Heart left ventricle (tissue), 13 donors: Measurements from ENCODE around the gene RPS27.

Experiments used
- CTCF ChIP-seq, 12 donors: fragments of 200-600 bp; sonication (generic) in 4 of 12; IDR thresholded peaks; one replicate each; pipeline versions ENCODE4 v1.5.0 to v1.8.0; 2018 to 2022; ENCODE audit warnings: antibody characterized with exemption in 12 of 12, mild to moderate bottlenecking in 5 of 12
- POLR2A ChIP-seq, 2 donors: fragments of 450-650 bp; IDR thresholded peaks; one replicate each; pipeline ENCODE4 v1.6.1; 2017; ENCODE audit warnings: antibody characterized with exemption in 2 of 2, mild to moderate bottlenecking in 2 of 2, moderate library complexity in 2 of 2
- donor health status: ischemic (EF 13 %, LVEDD 7.1; RV severe dilation, severe dysfunction).
- donor health status: DM: no; HTN: yes; CAD: no.
- donor health status: DM: no; HTN: no; CAD: no.
- donor health status: ischemic (EF 25% LVEDD 6.9; RV normal size, moderate dysfunction).
- donor health status: ischemic (EF 25% LVEDD 5.7; RV mildly dilated, moderate dysfunction).
- donor health status: ischemic (EF 35%, LVEDD 5.7; RV mildly dilated, moderate dysfunction).
- donor health status: nonischemic (EF 11% LVEDD 7.7; RV severe dilation, severe dysfunction).
- donor health status: DM: yes; HTN: yes; CAD: no.
- donor health status: PGD.
- donor health status: ischemic (EF 29% LVEDD 5.4; RV normal size, mild dysfunction).
- donor health status: nonischemic (EF 23%, LVEDD 6.1; RV moderate dilation, normal function).

- TF ChIP-seq POLR2A (IDR thresholded peaks at IDR 0.05) (no peak), CTCF (IDR thresholded peaks at IDR 0.05) (no peak)
Observed at GRCh38 chr1:154019269-154019668, 28.7 kb downstream of the RPS27 start.
